Natural killer cell (primary cell): ENCODE data around the gene CREB5. TPM values are rescaled to one million over a fixed set of nuclear protein-coding genes. Genes with fewer than 3 reads are reported as not detected.

Experiments
- ATAC-seq, 3 donors: fragments of 150-1000 bp in 2 of 3; fragments of 200-7000 bp in 1 of 3; cut with Tn5 transposase; 1 replicate in 1 of 3; 2 replicates in 2 of 3; pipeline ENCODE4 v1.10.0; 2021; ENCODE audit warnings: mild to moderate bottlenecking in 2 of 3, moderate library complexity in 2 of 3
- DNase-seq, 2 donors: peaks; one replicate each; pipeline versions ENCODE4 v3.0.0 to v3.0.0-alpha.2; 2013 to 2021; ENCODE audit warnings: mixed read lengths in 1 of 2
- H3K27ac ChIP-seq: one replicate; pipeline ENCODE4 v1.5.1; 2013; ENCODE audit warnings: mild to moderate bottlenecking, low read length
- H3K27me3 ChIP-seq: one replicate; pipeline ENCODE4 v1.6.1; 2013; ENCODE audit warnings: low read length; ENCODE audit not compliant: control insufficient read depth, insufficient read depth
- H3K36me3 ChIP-seq: one replicate; pipeline ENCODE4 v1.6.1; 2013; ENCODE audit warnings: low read length; ENCODE audit not compliant: control insufficient read depth, insufficient read depth
- H3K4me1 ChIP-seq: one replicate; pipeline ENCODE4 v1.6.1; 2013; ENCODE audit warnings: low read length; ENCODE audit not compliant: control insufficient read depth, insufficient read depth
- H3K4me3 ChIP-seq: one replicate; pipeline ENCODE4 v1.5.1; 2013; ENCODE audit warnings: low read length
- H3K9me3 ChIP-seq: one replicate; pipeline ENCODE4 v1.6.1; 2013; ENCODE audit warnings: low read length; ENCODE audit not compliant: control insufficient read depth, insufficient read depth
- H3K27ac Mint-ChIP-seq, 2 donors: one replicate each; pipeline ENCODE4 v1.8.0; 2022; ENCODE audit warnings: mild to moderate bottlenecking in 2 of 2, mixed read lengths in 2 of 2, moderate library complexity in 1 of 2
- H3K27me3 Mint-ChIP-seq, 2 donors: one replicate each; pipeline ENCODE4 v1.8.0; 2022; ENCODE audit warnings: low read depth in 2 of 2, mixed read lengths in 2 of 2
- H3K36me3 Mint-ChIP-seq: one replicate; pipeline ENCODE4 v1.8.0; 2022; ENCODE audit warnings: mixed read lengths
- H3K4me1 Mint-ChIP-seq, 2 donors: one replicate each; pipeline ENCODE4 v1.8.0; 2022; ENCODE audit warnings: mixed read lengths in 2 of 2
- H3K4me3 Mint-ChIP-seq: one replicate; pipeline ENCODE4 v1.8.0; 2022; ENCODE audit warnings: mild to moderate bottlenecking, moderate library complexity, mixed read lengths
- H3K9me3 Mint-ChIP-seq, 2 donors: one replicate each; pipeline ENCODE4 v1.8.0; 2022; ENCODE audit warnings: mixed read lengths in 2 of 2
- CTCF ChIP-seq: fragments of 200-600 bp; IDR thresholded peaks from one replicate; pipeline ENCODE4 v1.8.0; 2022; ENCODE audit warnings: antibody characterized with exemption
- WGBS: methylation state at CpG from one replicate; pipeline ENCODE4 v1.1.7; 2013; ENCODE audit warnings: missing lambda C conversion rate; ENCODE audit not compliant: insufficient coverage; 5-methylcytosine and 5-hydroxymethylcytosine counted together
- intact Hi-C: fragments of 100-400 bp; cut with micrococcal nuclease; formaldehyde crosslinking; loops from one replicate; pipeline ENCODE4 v1.14.2; 2022
- total RNA-seq, 4 donors: library from RNA; stranded (reverse); fragments of 120-200 nt in 1 of 4; gene quantifications; one replicate each; pipeline versions ENCODE4 v1.2.3 to v1.2.4, GENCODE V29; 2013 to 2022

Gene CREB5
- total RNA-seq, 3 donors from 2014 or later (not counting 1 experiment from before 2014, with no cell fraction given): 0.52 to 7.0 (median 0.89) TPM

- TF ChIP-seq CTCF: no peak
- Mint-ChIP-seq H3K9me3 (no peaks in the 10 kb centered on the region), H3K36me3 (no peaks in the 10 kb centered on the region), H3K4me1 (no peaks in the 10 kb centered on the region), H3K27ac (no peak overlapping the region), H3K27me3 (peaks cover 28 to 56% of the 10 kb centered on the region in 2 donors), H3K4me3 (no peak overlapping the region)
- 100% methylated on average over 1 of the region's 1 CpG for WGBS
- H3K9me3 ChIP-seq: no peaks in the 10 kb centered on the region
- DNase-seq (no peak), ATAC-seq (no peak)
- H3K4me3 ChIP-seq: no peak overlapping the region
- H3K27me3 ChIP-seq: peaks cover 9% of the 10 kb centered on the region
- H3K27ac ChIP-seq: no peak overlapping the region
- intact Hi-C loops: no loop called here
- no peaks in the 10 kb centered on the region for H3K4me1 ChIP-seq
- H3K36me3 ChIP-seq: no peaks in the 10 kb centered on the region
Observed at GRCh38 chr7:28466885-28467284, 54.6 kb downstream of the CREB5 start.

GRCh38 chr7:28469562-28469961 is 57.2 kb downstream of the CREB5 start:
- Histone ChIP-seq H3K36me3 (no peaks in the 10 kb centered on the region), H3K9me3 (no peaks in the 10 kb centered on the region), H3K4me1 (no peaks in the 10 kb centered on the region), H3K27me3 (peaks cover 2% of the 10 kb centered on the region), H3K4me3 (no peak overlapping the region), H3K27ac (no peak overlapping the region)
- Mint-ChIP-seq H3K4me1 (no peaks in the 10 kb centered on the region), H3K27me3 (peaks cover 28 to 59% of the 10 kb centered on the region in 2 donors), H3K9me3 (no peaks in the 10 kb centered on the region), H3K27ac (no peak overlapping the region), H3K36me3 (no peaks in the 10 kb centered on the region), H3K4me3 (no peak overlapping the region)
- ATAC-seq (no peak), DNase-seq (no peak)
- intact Hi-C loops: no loop called here
- no peak for TF ChIP-seq CTCF

GRCh38 chr7:28470344-28470743 is 58.0 kb downstream of the CREB5 start:
- intact Hi-C loops: no loop called here
- H3K27ac Mint-ChIP-seq: no peak overlapping the region

More at GRCh38 chr7:28470344-28470743, 58.0 kb downstream of the CREB5 start:
- no peaks in the 10 kb centered on the region for H3K36me3 Mint-ChIP-seq
- no peak for ATAC-seq
- Histone ChIP-seq H3K4me1 (no peaks in the 10 kb centered on the region), H3K36me3 (no peaks in the 10 kb centered on the region), H3K4me3 (no peak overlapping the region), H3K9me3 (no peaks in the 10 kb centered on the region), H3K27ac (no peak overlapping the region), H3K27me3 (peaks cover 2% of the 10 kb centered on the region)
- no peak for DNase-seq
- no peak for TF ChIP-seq CTCF
- H3K27me3 Mint-ChIP-seq: peaks cover 28 to 65% of the 10 kb centered on the region in 2 donors
- WGBS: no CpG with 5 or more reads among the region's 1 CpG
- H3K9me3 Mint-ChIP-seq: no peaks in the 10 kb centered on the region
- H3K4me1 Mint-ChIP-seq: no peaks in the 10 kb centered on the region
- H3K4me3 Mint-ChIP-seq: no peak overlapping the region
